Glomerular endothelial cell (primary cell): ENCODE results near the gene EXOG. TPM values are rescaled to one million over a fixed set of nuclear protein-coding genes. Genes with fewer than 3 reads are reported as not detected.

Experiments
- DNase-seq: peaks from one replicate; pipeline ENCODE4 v3.0.0-alpha.2; 2011; ENCODE audit warnings: low read depth, low spot score; ENCODE audit errors: extremely low read depth
- total RNA-seq: library from RNA; depleted of rRNA; stranded (reverse); fragments of >200 nt; gene quantifications from 2 replicates; pipeline ENCODE4 v1.2.3, GENCODE V29; 2015

Gene EXOG
- total RNA-seq, 1 donor from 2014 or later: 12.8 TPM

GRCh38 chr3:38543586-38543985 lies 47.4 kb downstream of the EXOG start:
- no peak for DNase-seq

- no peak for DNase-seq
Measured at GRCh38 chr3:38544926-38545325, 48.8 kb downstream of the EXOG start.

- DNase-seq: no peak
Measured at GRCh38 chr3:38545550-38545949, 49.4 kb downstream of the EXOG start.

- DNase-seq: no peak
Measured at GRCh38 chr3:38545983-38546382, 49.8 kb downstream of the EXOG start.

- no peak for DNase-seq
Measured at GRCh38 chr3:38548154-38548931, 52.2 kb downstream of the EXOG start.

- no peak for DNase-seq
Measured at GRCh38 chr3:38549082-38549481, 52.9 kb downstream of the EXOG start.

- no peak for DNase-seq
Measured at GRCh38 chr3:38549486-38549885, 53.3 kb downstream of the EXOG start.

GRCh38 chr3:38549957-38550840 lies 54.1 kb downstream of the EXOG start:
- no peak for DNase-seq

- no peak for DNase-seq
Measured at GRCh38 chr3:38551026-38551832, 55.1 kb downstream of the EXOG start.

- DNase-seq: no peak
Measured at GRCh38 chr3:38552364-38552763, 56.2 kb downstream of the EXOG start.

- DNase-seq: no peak
Measured at GRCh38 chr3:38553071-38553470, 56.9 kb downstream of the EXOG start.

GRCh38 chr3:38554127-38554827 lies 58.1 kb downstream of the EXOG start:
- DNase-seq: no peak

- DNase-seq: no peak
Measured at GRCh38 chr3:38555149-38555840, 59.2 kb downstream of the EXOG start.

GRCh38 chr3:38555926-38556325 lies 59.8 kb downstream of the EXOG start:
- DNase-seq: no peak

GRCh38 chr3:38556640-38557358 lies 60.7 kb downstream of the EXOG start:
- DNase-seq: no peak

- DNase-seq: no peak
Measured at GRCh38 chr3:38558864-38559263, 62.7 kb downstream of the EXOG start.

GRCh38 chr3:38560284-38560683 lies 64.1 kb downstream of the EXOG start:
- DNase-seq: no peak

GRCh38 chr3:38560996-38561717 lies 65.0 kb downstream of the EXOG start:
- no peak for DNase-seq
